SH-SY5Y (cell line): ENCODE measurements around the gene MACF1.

Experiments
- GATA2 ChIP-seq: IDR thresholded peaks from 2 replicates; pipeline ENCODE4 v1.6.1; 2011; ENCODE audit warnings: mild to moderate bottlenecking, low read depth, low read length
- GATA3 ChIP-seq: IDR thresholded peaks from 2 replicates; pipeline ENCODE4 v1.6.1; 2011; ENCODE audit warnings: low read depth, mild to moderate bottlenecking, low read length, moderate library complexity

DNA sequence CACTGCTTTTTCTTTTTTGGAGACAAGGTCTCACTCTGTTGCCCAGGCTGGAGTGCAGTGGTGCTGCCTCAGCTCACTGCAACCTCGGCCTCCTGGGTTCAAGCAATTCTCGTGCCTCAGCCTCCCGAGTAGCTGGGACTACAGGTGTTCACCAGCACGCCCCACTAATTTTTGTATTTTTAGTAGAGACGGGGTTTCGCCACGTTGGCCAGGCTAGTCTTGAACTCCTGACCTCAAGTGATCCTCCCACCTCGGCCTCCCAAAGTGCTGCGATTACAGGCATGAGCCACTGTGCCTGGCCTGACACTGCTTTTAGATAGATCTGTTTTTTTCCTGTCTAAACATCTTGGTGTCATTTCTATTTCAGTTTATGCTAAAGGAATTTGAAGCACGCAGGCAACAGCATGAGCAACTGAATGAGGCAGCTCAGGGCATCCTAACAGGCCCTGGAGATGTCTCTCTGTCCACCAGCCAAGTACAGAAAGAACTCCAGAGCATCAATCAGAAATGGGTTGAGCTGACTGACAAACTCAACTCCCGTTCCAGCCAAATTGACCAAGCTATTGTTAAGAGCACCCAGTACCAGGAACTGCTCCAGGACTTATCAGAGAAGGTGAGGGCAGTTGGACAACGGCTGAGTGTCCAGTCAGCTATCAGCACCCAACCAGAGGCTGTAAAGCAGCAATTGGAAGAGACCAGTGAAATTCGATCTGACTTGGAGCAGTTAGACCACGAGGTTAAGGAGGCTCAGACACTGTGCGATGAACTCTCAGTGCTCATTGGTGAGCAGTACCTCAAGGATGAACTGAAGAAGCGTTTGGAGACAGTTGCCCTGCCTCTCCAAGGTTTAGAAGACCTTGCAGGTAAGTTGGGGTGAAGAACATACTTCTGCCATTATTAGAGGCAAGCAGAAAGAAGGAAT is 180.8 kb downstream of the MACF1 start:
- TF ChIP-seq GATA2: no peak
- TF ChIP-seq GATA3: no peak
